PC-9 (cell line): ENCODE results near the gene ADGRF1. TPM values are rescaled to one million over a fixed set of nuclear protein-coding genes. Genes with fewer than 3 reads are reported as not detected.

Source experiments
- BruUV-seq: library from RNA; stranded (reverse); fragments of 400-500 nt; replicated peaks from 2 replicates; lab custom pipeline; 2021; lab: Mats Ljungman, UMichigan
- CTCF ChIA-PET: fragments of 300-600 bp; sonication (Branson Sonifier 250); formaldehyde crosslinking; loops from one replicate; lab custom pipeline; 2022; ENCODE audit warnings: antibody characterized with exemption; lab: Charles Lee
- POLR2A ChIA-PET: fragments of 300-600 bp; sonication (Branson Sonifier 250); formaldehyde crosslinking; loops from one replicate; lab custom pipeline; 2022; ENCODE audit warnings: antibody characterized with exemption; ENCODE audit not compliant: unreplicated experiment; lab: Charles Lee
- DNase-seq, 2 experiments: peaks; one replicate each; pipeline versions ENCODE4 v3.0.0 to v3.0.0-alpha.2; 2015 to 2022; ENCODE audit warnings: mixed read lengths in 1 of 2
- H2AFZ ChIP-seq: fragments of 200-600 bp; sonication (generic); 2 replicates; pipeline ENCODE4 v1.8.1; 2017; ENCODE audit warnings: antibody characterized with exemption
- H3F3A ChIP-seq: fragments of 200-600 bp; sonication (generic); 2 replicates; pipeline ENCODE4 v1.8.1; 2017; ENCODE audit warnings: antibody characterized with exemption, mild to moderate bottlenecking, low read depth; ENCODE audit not compliant: insufficient read depth
- H3K27ac ChIP-seq: fragments of 200-600 bp; sonication (generic); 2 replicates; pipeline ENCODE4 v1.6.1; 2016; ENCODE audit warnings: mixed run types
- H3K27me3 ChIP-seq: fragments of 200-600 bp; sonication (generic); 2 replicates; pipeline ENCODE4 v1.6.1; 2016; ENCODE audit warnings: low read depth, mixed run types; ENCODE audit not compliant: insufficient read depth
- H3K36me3 ChIP-seq: fragments of 200-600 bp; sonication (generic); 2 replicates; pipeline ENCODE4 v1.6.1; 2016; ENCODE audit warnings: low read depth, mixed run types
- H3K4me1 ChIP-seq: fragments of 200-600 bp; sonication (generic); replicated peaks from 2 replicates; pipeline ENCODE4 v1.6.1; 2016; ENCODE audit warnings: mixed run types; ENCODE audit not compliant: insufficient read depth
- H3K4me2 ChIP-seq: fragments of 200-600 bp; sonication (generic); 2 replicates; pipeline ENCODE4 v1.6.1; 2017; ENCODE audit warnings: mixed run types
- H3K4me3 ChIP-seq: fragments of 200-600 bp; sonication (generic); 2 replicates; pipeline ENCODE4 v1.6.1; 2016; ENCODE audit warnings: mixed run types
- H3K79me2 ChIP-seq: fragments of 200-600 bp; sonication (generic); 2 replicates; pipeline ENCODE4 v1.6.1; 2017; ENCODE audit warnings: low read depth, mixed run types
- H3K9me2 ChIP-seq: fragments of 200-600 bp; sonication (generic); 2 replicates; pipeline ENCODE4 v1.8.1; 2017; ENCODE audit warnings: mild to moderate bottlenecking; ENCODE audit not compliant: insufficient read depth
- H3K9me3 ChIP-seq: fragments of 200-600 bp; sonication (generic); 2 replicates; pipeline ENCODE4 v1.8.1; 2016; ENCODE audit warnings: low read depth; ENCODE audit not compliant: insufficient read depth
- H4K20me1 ChIP-seq: fragments of 200-600 bp; sonication (generic); 2 replicates; pipeline ENCODE4 v1.8.1; 2017; ENCODE audit not compliant: insufficient read depth
- EZH2 ChIP-seq: fragments of 200-600 bp; sonication (generic); IDR thresholded peaks from 2 replicates; pipeline ENCODE4 v1.8.0; 2017; ENCODE audit warnings: antibody characterized with exemption, low read depth
- intact Hi-C: fragments of 100-400 bp; cut with micrococcal nuclease; formaldehyde crosslinking; loops from one replicate; pipeline ENCODE4 v1.10.0; 2022; ENCODE audit not compliant: unreplicated experiment
- total RNA-seq: library from RNA; stranded (reverse); gene quantifications from 2 replicates; pipeline ENCODE4 v1.2.3, GENCODE V29; 2021
- TF ChIP-seq, protein P1 (sequence below): fragments of 200-600 bp; sonication (generic); conservative IDR thresholded peaks from 2 replicates; pipeline ENCODE4 v1.6.1; 2017; ENCODE audit warnings: mixed run types, antibody characterized with exemption, mild to moderate bottlenecking, moderate library complexity

Gene ADGRF1
- total RNA-seq, 1 experiment from 2014 or later: 162 TPM

- Histone ChIP-seq H3K9me2 (0 out of 2 replicates have a peak, but pooled peaks cover 2% of the 10 kb centered on the region), H3K4me1 (no peaks in the 10 kb centered on the region), H3K4me2 (no peak overlapping the region), H3K9me3 (0 out of 2 replicates have a peak, but pooled peaks cover 3% of the 10 kb centered on the region), H3K4me3 (no peak overlapping the region), H2AFZ (no peak overlapping the region), H3K36me3 (no peaks in the 10 kb centered on the region), H3K27ac (no peak overlapping the region), H3K27me3 (no peaks in the 10 kb centered on the region), H3F3A (no peaks in the 10 kb centered on the region), H4K20me1 (no peaks in the 10 kb centered on the region), H3K79me2 (no peaks in the 10 kb centered on the region)
- ChIA-PET CTCF (no interaction called here), POLR2A (interaction anchor here (0.7 kb wide), 1 partner anchor 100 kb away, joined by 3 read pairs; no protein-coding TSS in a partner anchor)
- no TSS peak for BruUV-seq
- no peak for TF ChIP-seq EZH2
- TF ChIP-seq, protein P1, sequence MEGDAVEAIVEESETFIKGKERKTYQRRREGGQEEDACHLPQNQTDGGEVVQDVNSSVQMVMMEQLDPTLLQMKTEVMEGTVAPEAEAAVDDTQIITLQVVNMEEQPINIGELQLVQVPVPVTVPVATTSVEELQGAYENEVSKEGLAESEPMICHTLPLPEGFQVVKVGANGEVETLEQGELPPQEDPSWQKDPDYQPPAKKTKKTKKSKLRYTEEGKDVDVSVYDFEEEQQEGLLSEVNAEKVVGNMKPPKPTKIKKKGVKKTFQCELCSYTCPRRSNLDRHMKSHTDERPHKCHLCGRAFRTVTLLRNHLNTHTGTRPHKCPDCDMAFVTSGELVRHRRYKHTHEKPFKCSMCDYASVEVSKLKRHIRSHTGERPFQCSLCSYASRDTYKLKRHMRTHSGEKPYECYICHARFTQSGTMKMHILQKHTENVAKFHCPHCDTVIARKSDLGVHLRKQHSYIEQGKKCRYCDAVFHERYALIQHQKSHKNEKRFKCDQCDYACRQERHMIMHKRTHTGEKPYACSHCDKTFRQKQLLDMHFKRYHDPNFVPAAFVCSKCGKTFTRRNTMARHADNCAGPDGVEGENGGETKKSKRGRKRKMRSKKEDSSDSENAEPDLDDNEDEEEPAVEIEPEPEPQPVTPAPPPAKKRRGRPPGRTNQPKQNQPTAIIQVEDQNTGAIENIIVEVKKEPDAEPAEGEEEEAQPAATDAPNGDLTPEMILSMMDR: no peak
- intact Hi-C loops: no loop called here
- no peak for DNase-seq
Observed at GRCh38 chr6:46961232-46961631, 80.9 kb downstream of the ADGRF1 start.

GRCh38 chr6:46959419-46959818 is 82.7 kb downstream of the ADGRF1 start:
- TF ChIP-seq EZH2: no peak
- TF ChIP-seq, protein P1: no peak
- no peaks in the 10 kb centered on the region for H3F3A ChIP-seq
- H3K4me2 ChIP-seq: no peak overlapping the region
- H3K9me2 ChIP-seq: no peaks in the 10 kb centered on the region
- no peaks in the 10 kb centered on the region for H3K36me3 ChIP-seq
- no peaks in the 10 kb centered on the region for H3K27me3 ChIP-seq
- 0 out of 2 replicates have a peak, but pooled peaks cover 3% of the 10 kb centered on the region for H3K4me1 ChIP-seq
- no peaks in the 10 kb centered on the region for H3K79me2 ChIP-seq
- ChIA-PET POLR2A (no interaction called here), CTCF (no interaction called here)
- H4K20me1 ChIP-seq: no peaks in the 10 kb centered on the region
- H3K27ac ChIP-seq: no peak overlapping the region
- H3K9me3 ChIP-seq: no peaks in the 10 kb centered on the region
- intact Hi-C loops: no loop called here
- DNase-seq: no peak
- H3K4me3 ChIP-seq: no peak overlapping the region
- no peak overlapping the region for H2AFZ ChIP-seq
- BruUV-seq: no TSS peak

DNA sequence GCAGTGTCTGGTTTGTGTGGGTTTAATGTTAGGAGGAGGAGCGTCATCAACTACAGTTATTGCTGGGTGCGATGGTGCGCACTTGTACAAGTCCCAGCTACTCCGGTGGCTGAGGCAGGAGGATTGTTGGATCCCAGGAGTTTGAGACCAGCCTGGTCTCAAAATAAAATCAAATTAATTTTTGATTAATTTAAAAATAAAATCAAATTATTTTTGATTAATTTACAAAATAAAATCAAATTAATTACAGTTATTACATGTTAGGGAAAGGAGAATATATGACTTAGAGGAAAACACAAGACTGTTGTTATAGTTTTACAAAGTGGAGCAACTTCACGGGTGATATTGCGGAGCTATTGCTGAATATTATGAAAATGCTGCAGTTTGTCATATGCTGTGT is 85.7 kb downstream of the ADGRF1 start:
- H3K36me3 ChIP-seq: no peaks in the 10 kb centered on the region
- POLR2A ChIA-PET: no interaction called here
- 0 out of 2 replicates have a peak, but pooled peaks cover 3% of the 10 kb centered on the region for H3K4me1 ChIP-seq
- CTCF ChIA-PET: no interaction called here
- no peaks in the 10 kb centered on the region for H4K20me1 ChIP-seq
- H3K9me2 ChIP-seq: no peaks in the 10 kb centered on the region
- H3K9me3 ChIP-seq: no peaks in the 10 kb centered on the region
- no peak overlapping the region for H2AFZ ChIP-seq
- no peaks in the 10 kb centered on the region for H3K27me3 ChIP-seq
- intact Hi-C loops: no loop called here
- no peak overlapping the region for H3K27ac ChIP-seq
- no TSS peak for BruUV-seq
- H3K4me2 ChIP-seq: no peak overlapping the region
- no peak for DNase-seq
- no peak overlapping the region for H3K4me3 ChIP-seq
- H3F3A ChIP-seq: no peaks in the 10 kb centered on the region
- no peaks in the 10 kb centered on the region for H3K79me2 ChIP-seq
- TF ChIP-seq EZH2: no peak
- TF ChIP-seq, protein P1: no peak
